GM18861 (cell line): ENCODE data around the gene IPP.
"Not testable (repeated sequence)": the region's sequence is repeated elsewhere in the genome, so short reads cannot be mapped to it uniquely, and the experiment has no call there.

Experiments used
- ATAC-seq: cut with Tn5 transposase; IDR thresholded peaks from one replicate; pipeline ENCODE4 v1.9.1; 2021; ENCODE audit not compliant: unreplicated experiment

The IPP gene

GRCh38 chr1:45685308-45686014 lies 65.0 kb downstream of the IPP start:
- no peak for ATAC-seq

- ATAC-seq = no peak
Observed at GRCh38 chr1:45684402-45684801, 66.1 kb downstream of the IPP start.

- no peak for ATAC-seq
Observed at GRCh38 chr1:45682942-45683341, 67.5 kb downstream of the IPP start.

- ATAC-seq = no peak
Observed at GRCh38 chr1:45679123-45679522, 71.3 kb downstream of the IPP start.

GRCh38 chr1:45678489-45678888 lies 72.0 kb downstream of the IPP start:
- no peak for ATAC-seq

- ATAC-seq = no peak
Observed at GRCh38 chr1:45677751-45678245, 72.7 kb downstream of the IPP start.

- ATAC-seq = not testable (repeated sequence)
Observed at GRCh38 chr1:45676553-45676952, 73.9 kb downstream of the IPP start.

- ATAC-seq = no peak
Observed at GRCh38 chr1:45674478-45674877, 76.0 kb downstream of the IPP start.

GRCh38 chr1:45673956-45674355 lies 76.5 kb downstream of the IPP start:
- ATAC-seq = no peak

GRCh38 chr1:45669859-45670655 lies 80.4 kb downstream of the IPP start:
- ATAC-seq = no peak

GRCh38 chr1:45669379-45669778 lies 81.1 kb downstream of the IPP start:
- ATAC-seq = no peak

GRCh38 chr1:45668526-45668925 lies 81.9 kb downstream of the IPP start:
- ATAC-seq = no peak

GRCh38 chr1:45667321-45668111 lies 82.9 kb downstream of the IPP start:
- ATAC-seq = no peak

- ATAC-seq = no peak
Observed at GRCh38 chr1:45666836-45667235, 83.6 kb downstream of the IPP start.

- ATAC-seq = no peak
Observed at GRCh38 chr1:45660336-45660735, 90.1 kb downstream of the IPP start.

GRCh38 chr1:45659222-45659621 lies 91.2 kb downstream of the IPP start:
- no peak for ATAC-seq

- ATAC-seq = no peak
Observed at GRCh38 chr1:45658171-45658570, 92.3 kb downstream of the IPP start.

- no peak for ATAC-seq
Observed at GRCh38 chr1:45656573-45657226, 93.8 kb downstream of the IPP start.

GRCh38 chr1:45654540-45655280 lies 95.7 kb downstream of the IPP start:
- ATAC-seq = no peak
